ENCODE data around the gene POTEF.
"Not testable (repeated sequence)": the region's sequence is repeated elsewhere in the genome, so short reads cannot be mapped to it uniquely, and the experiment has no call there.

- not testable (repeated sequence) for TF ChIP-seq CTCF (conservative IDR thresholded peaks at IDR 0.05; ENCODE audit: low read depth, low read length); EZH2 (IDR thresholded peaks at IDR 0.05; ENCODE audit: borderline replicate concordance, low read depth, low read length, poor library complexity, severe bottlenecking)
Measured at GRCh38 chr2:130154423-130154770, 25.4 kb upstream of the POTEF start.

All from A673 (cell line).